Subcutaneous adipose tissue (tissue), 4 donors: ENCODE results near the gene HOXB5. TPM values are rescaled to one million over a fixed set of nuclear protein-coding genes. Genes with fewer than 3 reads are reported as not detected.

ENCODE experiments used
- CTCF ChIP-seq: fragments of 450-650 bp; IDR thresholded peaks from one replicate; pipeline ENCODE4 v1.5.1; 2016; ENCODE audit warnings: low read depth, mild to moderate bottlenecking, control low read depth, antibody characterized with exemption, moderate library complexity
- total RNA-seq, 4 donors: library from RNA; depleted of rRNA; stranded (reverse); fragments of >200 nt; gene quantifications; one replicate each; pipeline ENCODE4 v1.1.0, GENCODE V29; 2016

Gene HOXB5
- total RNA-seq, 4 donors from 2014 or later: 0.22 to 0.51 (median 0.35) TPM

- no peak for TF ChIP-seq CTCF
Measured at GRCh38 chr17:48606892-48607614, 13.5 kb upstream of the HOXB5 start.

- TF ChIP-seq CTCF: no peak
Measured at GRCh38 chr17:48605991-48606891, 12.7 kb upstream of the HOXB5 start.

GRCh38 chr17:48605409-48605919 is 11.9 kb upstream of the HOXB5 start:
- TF ChIP-seq CTCF: no peak

- TF ChIP-seq CTCF: no peak
Measured at GRCh38 chr17:48604770-48605329, 11.3 kb upstream of the HOXB5 start, which contains the start of gene HOXB6. HOXB6 (minus strand) TSS chr17:48604986; CDS start chr17:48598150, 6,836 bp downstream.

- no peak for TF ChIP-seq CTCF
Measured at GRCh38 chr17:48603959-48604769, 10.6 kb upstream of the HOXB5 start.

GRCh38 chr17:48601539-48602425 is 8.2 kb upstream of the HOXB5 start:
- no peak for TF ChIP-seq CTCF
